Urothelium cell line (cell line): ENCODE data around the gene SLC37A1.
"Not testable (repeated sequence)": the region's sequence is repeated elsewhere in the genome, so short reads cannot be mapped to it uniquely, and the experiment has no call there.

Source experiments
- DNase-seq: peaks from one replicate; pipeline ENCODE4 v3.0.0; 2011; ENCODE audit warnings: low spot score, mixed read lengths
- FAIRE-seq: peaks from 2 replicates; lab custom pipeline; 2011; peaks lifted over from hg19 to GRCh38; lab: Jason Lieb, UNC

The SLC37A1 gene

DNA sequence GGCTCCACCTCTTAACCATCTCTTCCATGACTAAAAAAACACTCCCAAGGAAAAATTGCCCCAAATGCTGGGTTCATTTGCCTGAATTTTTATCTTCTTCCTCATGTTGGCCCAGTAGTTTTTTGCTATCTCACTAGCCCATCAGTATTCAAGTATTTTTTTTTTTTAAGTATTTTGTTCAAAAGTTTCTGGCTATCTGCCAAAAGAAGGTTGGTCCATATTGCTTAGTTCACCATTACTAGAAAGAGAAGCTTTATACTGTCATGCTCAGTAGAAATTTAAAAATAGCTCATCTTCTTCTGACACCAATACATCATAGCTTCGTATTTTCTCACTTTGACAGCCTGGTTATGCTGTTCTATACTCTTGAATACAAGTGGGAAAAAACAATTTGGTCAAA is 98.7 kb downstream of the SLC37A1 start:
- FAIRE-seq: no peak
- DNase-seq: no peak

DNA sequence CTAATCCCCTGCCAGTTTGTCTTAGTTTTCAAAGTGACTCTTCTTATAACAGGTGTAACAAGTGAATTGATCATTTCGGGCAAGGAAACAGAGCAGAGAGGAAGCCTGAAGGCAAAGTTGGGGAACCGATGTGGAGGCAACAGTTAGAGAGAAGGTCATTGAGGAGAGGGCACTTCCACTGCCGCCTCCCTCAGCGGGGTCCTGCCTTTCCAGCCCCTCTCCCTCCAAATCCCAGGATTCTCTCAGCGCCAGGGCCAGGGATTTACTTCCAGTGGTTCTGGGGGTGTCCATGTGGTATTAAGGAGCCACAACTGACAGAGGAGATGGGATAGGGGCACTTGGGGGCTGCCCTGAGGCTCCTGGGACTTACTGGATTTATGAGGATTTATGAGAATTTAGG is 100.1 kb downstream of the SLC37A1 start:
- FAIRE-seq: no peak

DNA sequence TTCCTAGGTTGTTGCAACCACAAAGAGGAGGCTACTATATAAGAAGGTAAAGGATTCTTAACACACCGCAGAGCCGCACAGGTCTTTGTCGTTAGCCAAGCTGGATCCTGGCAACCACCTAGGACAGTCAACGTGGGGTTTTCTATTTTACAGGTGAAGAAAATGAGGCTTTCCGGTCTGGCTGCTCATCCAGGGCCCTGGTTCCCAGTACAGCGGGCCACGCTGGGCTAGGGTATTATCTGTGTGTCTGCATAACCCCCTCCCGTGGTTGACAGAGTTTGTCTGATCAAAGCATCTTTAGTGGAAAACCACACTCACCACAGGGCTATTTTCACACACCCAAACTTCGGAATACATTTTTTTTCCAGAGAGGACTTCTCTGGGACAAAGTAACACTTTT is 100.7 kb downstream of the SLC37A1 start:
- FAIRE-seq: no peak
- DNase-seq: no peak

More for the DNA sequence above, 100.1 kb downstream of the SLC37A1 start:
- no peak for DNase-seq

DNA sequence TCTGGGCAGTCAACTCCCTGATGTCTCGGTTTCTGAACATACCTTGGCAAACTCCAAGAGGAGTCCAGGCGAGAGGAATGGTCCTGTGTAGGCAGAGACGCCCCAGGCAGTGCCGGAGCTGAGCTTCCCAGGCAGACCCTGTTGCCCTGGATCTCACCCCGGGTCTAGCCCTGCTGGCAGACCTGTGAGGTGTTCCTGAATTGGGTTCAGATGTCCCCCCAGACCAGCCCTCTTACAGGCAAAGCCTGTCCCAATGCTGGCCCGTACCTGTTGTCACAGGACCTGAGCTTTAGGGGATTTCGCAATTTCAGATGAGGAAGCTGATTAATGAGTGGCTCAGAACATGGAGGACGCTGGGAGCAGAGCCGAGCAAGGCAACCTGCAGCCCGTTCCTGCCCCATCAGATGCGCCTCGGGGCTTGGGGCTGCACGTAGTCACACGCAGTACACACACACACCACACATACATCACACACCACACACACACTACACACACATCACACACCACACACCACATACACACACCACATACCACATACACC is 101.2 kb downstream of the SLC37A1 start:
- no peak for FAIRE-seq
- peak; percentile 43 for DNase-seq

DNA sequence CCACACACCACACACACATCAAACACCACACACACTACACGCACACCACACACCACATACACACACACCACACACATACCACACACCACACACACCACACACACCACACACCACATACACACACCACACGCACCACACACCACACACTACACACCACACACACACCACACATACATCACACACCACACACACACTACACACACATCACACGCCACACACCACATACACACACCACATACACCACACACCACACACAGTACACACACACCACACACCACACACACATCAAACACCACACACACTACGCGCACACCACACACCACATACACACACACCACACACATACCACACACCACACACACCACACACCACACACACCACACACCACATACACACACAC is 101.7 kb downstream of the SLC37A1 start:
- DNase-seq: not testable (repeated sequence)
- peak; percentile 100 for FAIRE-seq

DNA sequence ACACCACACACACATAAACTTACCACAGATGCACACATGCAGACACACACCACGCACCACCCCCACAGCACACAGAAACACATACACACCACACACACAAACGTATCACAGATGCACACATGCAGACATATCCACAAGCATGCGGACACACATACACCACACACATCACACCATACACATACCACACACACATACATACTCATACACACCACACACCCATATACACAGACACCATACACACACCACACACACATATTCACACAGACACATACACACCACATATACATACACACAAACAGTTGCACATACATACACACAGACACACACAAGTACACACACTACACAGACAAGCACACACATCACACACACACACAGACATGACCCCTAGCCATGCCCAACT is 102.3 kb downstream of the SLC37A1 start:
- DNase-seq: no peak
- no peak for FAIRE-seq

DNA sequence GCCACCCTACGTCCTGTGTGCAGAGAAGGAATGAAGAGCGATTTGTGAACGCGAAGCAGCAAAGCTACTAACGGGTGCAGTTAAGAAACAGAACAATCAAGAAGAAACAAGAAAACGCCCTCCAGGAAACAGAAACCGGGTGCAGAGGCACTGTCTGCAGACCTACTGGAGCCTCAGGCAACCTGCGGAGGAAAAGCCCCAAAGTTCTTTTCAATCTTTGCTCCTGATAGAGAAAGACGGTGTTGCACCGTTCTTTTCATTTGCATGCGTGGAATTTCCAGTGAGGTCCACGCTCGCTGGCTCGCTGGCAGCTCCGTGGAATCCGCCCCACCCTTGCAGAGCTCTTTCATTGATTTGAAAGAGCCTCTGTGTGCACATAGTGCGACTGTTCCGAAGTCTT is 102.8 kb downstream of the SLC37A1 start:
- FAIRE-seq (no peak), DNase-seq (no peak)

DNA sequence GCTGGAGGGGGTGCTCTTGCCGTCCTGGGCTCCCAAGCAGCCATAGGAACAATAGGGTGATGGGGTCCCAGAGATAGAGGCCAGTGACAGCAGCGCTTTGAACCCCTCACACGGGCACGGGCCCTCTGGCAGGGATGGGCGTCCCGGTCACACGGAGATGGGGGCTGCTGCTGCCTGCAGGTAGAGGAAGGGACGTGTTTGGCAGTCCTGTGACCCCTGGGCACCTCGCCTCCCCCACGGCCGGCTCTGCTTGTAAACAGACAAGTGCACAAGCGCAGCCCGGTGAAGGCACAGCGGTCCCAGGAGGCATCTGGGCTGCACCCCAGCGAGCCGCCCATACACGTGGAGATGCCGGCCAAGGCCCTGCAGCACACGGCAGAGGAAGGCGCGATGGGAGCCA is 103.3 kb downstream of the SLC37A1 start:
- no peak for FAIRE-seq
- no peak for DNase-seq

DNA sequence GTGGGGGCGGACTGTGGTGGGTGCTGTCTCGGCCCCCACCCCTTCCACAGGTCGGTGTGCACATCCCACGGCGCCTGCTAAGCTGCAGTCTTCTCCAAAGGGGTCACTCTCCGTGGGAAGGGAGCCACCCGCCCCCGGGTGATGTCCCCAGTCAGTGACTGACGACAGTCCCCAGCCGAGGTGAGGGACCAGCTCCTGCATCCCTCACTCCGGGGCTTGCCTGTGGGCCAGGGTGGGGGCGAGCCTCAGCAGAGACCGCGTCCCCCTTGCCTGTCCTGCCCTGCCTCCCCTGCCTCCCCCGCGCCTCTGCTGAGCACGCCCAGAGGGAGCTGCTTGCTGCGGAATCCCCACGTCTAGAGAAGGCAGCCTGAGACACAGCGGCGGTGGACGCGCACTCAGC is 103.8 kb downstream of the SLC37A1 start:
- FAIRE-seq (no peak), DNase-seq (no peak)

DNA sequence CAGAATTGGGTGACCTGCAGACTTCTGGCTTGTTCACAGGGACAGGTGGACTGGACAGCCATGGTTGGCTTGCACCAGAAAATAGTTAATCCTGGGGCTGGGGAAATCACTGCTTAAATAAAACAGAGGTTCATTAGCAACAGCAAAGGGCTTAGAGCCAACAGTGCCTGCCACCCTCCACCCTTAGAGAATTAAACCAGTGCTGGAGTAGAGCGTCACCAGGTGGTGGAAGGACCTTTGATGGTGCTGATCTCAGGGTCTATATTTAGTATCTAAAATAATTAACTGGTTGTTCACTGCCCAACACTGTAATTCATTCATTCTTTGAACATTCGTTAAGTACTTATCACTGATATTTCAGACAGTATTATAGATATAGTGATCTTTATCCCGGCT is 105.1 kb downstream of the SLC37A1 start:
- DNase-seq: no peak
- no peak for FAIRE-seq

DNA sequence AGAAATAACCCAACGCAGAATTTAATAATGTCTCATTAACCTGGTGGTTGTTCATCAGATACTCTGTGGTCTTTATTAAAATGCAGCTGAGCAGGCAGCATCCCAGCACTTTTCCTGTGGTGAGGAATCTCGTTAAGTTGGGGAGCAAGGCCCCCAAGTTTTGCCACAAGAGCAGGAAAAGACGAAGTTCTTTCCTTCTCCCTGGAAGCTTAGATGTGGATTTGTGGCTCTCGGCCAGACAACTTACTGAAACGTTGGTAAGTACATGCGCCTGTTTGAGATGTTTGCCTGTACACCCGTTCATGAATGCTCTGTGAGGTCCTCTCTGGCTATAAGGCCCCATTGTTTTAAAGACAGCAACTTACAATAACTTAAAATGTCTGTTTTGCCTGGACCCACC is 105.5 kb downstream of the SLC37A1 start:
- DNase-seq (no peak), FAIRE-seq (no peak)

DNA sequence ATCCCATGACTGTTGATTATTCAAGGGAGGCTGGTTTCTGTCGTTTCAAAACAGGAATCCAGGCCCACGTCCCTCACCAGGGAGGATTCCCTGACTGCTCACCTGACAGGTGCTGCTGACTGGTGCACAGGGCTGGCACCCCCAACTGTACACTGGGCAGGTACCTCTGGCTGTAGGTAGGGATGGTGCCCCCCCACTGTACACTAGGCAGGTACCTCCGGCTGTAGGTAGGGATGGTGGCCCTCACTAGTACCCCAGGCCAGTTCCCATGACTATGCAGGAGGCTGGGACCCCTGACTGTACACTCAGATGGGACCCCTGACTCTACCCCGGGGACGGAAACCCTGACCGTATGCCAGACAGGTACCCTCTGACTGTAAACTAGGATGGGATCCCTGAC is 106.2 kb downstream of the SLC37A1 start:
- FAIRE-seq (no peak), DNase-seq (no peak)

DNA sequence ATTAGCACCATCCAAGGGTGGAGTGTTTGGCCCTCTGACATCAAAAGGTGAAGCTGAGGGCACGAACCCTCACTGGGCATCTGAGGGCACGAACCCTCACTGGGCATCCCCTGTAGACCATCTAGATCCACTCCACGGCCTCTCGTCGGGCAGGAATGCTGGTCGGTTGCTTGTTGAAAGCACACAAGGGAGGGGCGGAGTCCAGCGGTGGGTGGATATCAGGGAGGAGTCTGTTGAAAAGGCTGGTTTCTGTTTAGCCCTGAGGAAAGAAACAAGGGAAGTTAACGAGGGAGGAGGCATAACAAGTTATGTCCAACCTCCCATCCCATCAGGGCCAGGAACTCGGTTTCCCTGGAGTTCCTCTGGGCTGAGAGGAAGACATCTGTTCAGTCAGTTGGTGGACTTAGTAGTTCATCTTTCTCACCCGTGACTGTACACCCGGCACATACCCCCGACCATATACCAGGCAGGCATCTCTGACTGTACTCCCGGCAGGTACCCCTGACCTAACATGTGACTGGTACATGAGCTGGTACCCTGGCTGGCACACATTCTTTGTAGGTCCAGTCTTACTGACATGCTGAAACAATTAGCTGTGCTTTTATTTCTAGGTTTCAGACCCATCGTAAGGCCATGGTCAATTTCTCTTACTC is 107.6 kb downstream of the SLC37A1 start:
- DNase-seq (no peak), FAIRE-seq (peak; percentile 35)

DNA sequence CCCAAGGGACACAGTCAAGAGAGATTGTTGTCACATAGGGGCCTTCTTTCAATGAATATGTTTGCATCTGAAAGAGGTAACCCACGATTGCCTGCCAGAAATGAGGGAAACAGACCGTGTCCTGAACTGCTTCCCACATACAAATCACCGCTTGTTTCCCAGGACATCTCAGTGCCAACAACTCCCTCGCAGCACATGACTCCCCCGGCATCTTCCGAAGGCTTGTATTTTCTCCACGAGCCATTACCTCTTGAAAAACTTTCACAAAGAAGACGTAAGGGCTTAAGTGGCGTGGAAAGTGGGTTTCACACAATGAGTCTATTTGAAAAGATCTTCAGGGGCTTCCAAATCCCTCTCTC is 108.1 kb downstream of the SLC37A1 start:
- FAIRE-seq: no peak
- no peak for DNase-seq

DNA sequence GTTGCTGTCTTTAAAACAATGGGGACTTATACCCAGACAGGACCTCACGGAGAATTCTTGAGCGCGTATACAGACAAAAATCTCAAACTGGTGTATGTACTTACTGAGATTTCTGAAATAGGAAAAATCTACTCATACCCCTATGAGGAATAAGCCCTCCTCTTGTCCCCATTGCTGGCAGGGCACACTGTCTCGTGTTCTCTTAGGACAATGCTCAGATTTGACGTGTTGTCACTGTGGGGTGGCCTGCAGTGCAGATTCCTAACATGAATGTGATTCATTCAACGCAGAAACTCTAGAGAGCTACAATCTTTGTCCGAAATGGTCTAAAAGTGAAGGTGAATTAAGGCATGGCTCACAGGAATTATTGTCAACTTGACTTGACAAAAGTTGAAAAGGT is 108.6 kb downstream of the SLC37A1 start:
- no peak for DNase-seq
- no peak for FAIRE-seq

DNA sequence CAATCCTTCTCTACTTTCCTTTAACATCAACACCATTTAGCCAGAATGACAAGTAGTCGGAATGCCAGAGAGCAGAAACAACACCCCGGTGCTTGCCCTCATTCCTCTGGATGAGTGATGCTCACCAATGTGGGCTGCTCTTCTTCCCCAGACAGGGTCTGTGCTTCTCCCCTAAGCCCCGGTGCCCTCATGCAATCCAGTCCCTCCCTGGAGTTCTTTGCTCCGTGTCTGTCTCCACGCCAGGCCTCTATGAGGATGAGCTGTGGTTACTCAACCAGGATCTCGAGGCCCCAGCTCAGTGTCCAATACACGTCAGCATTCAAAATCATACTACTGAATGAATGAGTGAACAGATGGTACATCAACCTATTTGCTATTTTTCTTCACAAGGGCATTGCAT is 110.0 kb downstream of the SLC37A1 start:
- FAIRE-seq (no peak), DNase-seq (no peak)

DNA sequence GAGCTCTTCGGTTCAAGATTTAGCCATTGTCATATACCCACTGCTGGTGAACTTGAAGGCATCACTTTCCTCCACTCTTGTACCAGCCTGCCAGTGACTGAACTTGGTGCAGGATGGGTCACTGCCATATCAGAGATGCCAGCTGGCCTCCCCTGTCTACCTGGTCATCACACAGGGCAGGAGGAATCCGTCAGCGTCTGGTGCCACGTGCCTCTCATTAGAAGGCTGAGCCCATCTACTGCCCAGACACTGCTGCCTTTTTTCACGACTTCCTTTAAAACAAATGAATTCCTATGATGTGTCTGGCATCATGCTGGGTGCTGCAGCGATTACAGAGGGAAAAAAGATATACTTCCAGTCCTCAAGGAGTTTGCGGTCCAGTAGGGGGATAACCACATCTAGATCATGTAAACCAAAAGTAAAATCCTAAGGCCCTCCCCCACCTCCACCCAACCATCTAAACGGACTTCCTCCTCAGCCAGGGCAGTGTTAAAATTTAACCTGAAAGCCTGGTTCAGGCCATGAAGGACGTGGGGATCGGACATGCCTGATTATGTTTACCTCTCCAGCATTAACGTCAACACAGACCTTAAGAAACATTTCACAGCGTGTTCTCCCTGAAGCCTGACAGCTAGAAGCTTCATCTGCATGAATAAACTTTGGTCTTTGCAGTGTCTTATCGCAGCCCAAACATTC is 110.6 kb downstream of the SLC37A1 start:
- no peak for DNase-seq
- FAIRE-seq: no peak

DNA sequence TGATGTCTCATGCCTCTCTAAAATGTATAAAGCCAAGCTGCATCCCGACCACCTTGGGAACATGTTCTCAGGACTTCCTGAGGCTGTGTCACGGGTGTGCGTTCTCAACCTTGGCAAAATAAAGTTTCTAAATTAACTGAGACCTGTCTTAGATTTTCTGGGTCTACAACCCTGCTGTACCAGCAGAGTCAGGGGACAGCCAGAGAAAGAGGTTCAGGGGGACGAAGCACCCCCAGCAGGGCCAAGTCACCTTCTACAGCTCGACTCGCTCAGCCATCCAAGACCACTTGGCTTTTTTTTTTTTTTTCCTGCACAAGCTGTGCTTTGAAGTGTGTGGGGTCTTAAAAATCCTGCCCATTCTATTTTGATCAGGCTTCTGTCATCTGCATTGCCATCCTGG is 111.3 kb downstream of the SLC37A1 start:
- no peak for FAIRE-seq
- no peak for DNase-seq

DNA sequence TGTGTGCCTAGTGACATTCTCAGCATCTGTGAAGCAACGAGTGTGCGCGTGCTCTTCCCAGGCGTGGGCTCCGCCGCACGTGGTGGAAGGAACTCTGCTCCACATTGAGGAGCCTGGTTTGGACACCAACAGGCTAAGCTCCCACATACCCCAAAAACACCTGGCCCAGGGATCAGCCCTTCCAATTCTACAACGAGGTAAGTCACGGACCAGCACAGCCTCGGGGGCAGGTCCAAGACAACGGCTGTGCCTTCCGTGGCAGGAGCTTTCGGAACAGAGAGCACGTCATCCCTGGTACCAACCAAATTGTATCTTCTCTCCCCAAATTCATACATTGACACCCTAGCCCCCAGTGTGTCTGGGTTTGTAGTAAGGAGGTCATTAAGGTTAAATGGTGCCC is 112.5 kb downstream of the SLC37A1 start:
- no peak for FAIRE-seq

DNA sequence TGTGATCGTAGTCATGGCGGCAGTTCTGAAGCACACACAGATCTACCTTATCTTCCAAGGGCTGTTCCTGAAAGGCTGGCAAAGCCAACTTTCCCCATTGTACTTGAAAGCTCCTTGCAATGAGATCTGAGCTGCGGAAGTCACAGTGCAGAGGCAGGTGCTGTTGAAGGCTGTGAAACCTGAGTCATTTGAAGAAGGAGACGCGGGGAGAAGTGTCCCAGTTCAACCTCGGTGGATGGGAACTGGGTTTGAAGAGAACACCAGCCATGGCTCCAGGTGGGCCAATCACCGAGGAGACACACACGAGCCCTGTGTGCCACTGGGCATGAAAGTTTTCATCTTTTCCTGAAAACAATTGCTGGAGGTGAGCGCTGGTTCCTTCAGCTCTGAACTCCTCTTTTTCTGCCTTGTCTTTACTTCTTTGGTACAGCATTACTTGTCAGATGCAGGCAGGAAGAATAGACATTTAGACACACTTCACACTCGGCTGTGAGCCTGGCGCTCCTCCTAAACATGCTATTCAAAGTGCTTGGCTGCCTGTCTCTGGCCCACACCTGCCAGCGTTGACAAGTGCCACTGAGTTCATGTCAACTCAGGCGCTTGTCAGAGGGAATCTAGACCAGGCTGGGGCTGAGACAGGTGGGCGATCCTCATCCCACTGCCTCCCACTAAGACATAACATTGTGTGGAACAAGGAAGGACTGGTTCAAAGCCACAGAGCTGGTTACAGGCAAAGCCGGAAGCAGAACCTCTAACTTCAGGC is 114.1 kb downstream of the SLC37A1 start:
- no peak for FAIRE-seq
- no peak for DNase-seq

More for the DNA sequence above, 112.5 kb downstream of the SLC37A1 start:
- DNase-seq: no peak

DNA sequence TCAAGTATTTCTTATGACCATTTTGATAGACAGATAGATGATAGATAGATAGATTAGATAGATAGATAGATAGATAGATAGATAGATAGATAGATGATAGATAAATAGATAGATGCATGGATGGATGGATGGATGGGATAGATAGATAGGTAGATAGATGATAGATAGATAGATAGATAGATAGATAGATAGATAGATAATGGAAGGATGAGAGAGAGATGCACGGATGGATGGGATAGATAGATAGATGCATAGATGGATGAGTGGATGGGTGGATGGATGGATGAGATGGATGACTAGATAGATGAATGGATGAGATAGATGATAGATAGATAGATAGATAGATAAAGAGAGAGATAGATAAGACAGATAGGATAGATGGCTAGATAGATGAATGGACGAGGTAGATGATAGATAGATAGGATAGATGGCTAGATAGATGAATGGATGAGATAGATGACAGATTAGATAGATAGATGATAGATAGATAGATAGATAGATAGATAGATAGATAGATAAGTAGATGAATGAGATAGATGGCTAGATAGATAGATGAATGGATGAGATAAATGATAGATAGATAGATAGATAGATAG is 114.9 kb downstream of the SLC37A1 start:
- not testable (repeated sequence) for FAIRE-seq, DNase-seq
